Measurements from ENCODE around the gene DHX29. TPM values are rescaled to one million over a fixed set of nuclear protein-coding genes. Genes with fewer than 3 reads are reported as not detected.

DHX29 gene
- total RNA-seq, 2 experiments from 2014 or later = 11.6 to 13.7 TPM

GRCh38 chr5:55276771-55277170 is 30.7 kb downstream of the DHX29 start:
- intact Hi-C loops (cut with micrococcal nuclease) = no loop called here
- ATAC-seq (no peak), DNase-seq (no peak)
- ChIA-PET POLR2A (no interaction called here), CTCF (no interaction called here)
- Mint-ChIP-seq H3K4me3 (no peak overlapping the region), H3K27me3 (no peaks in the 10 kb centered on the region), H3K27ac (no peak overlapping the region), H3K4me1 (ENCODE audit: low read depth) (no peaks in the 10 kb centered on the region), H3K36me3 (ENCODE audit: low read depth) (peaks cover 40% of the 10 kb centered on the region), H3K9me3 (no peaks in the 10 kb centered on the region)
- no peak for TF ChIP-seq CTCF (IDR thresholded peaks at IDR 0.05)

GRCh38 chr5:55258339-55258738 is 49.2 kb downstream of the DHX29 start:
- TF ChIP-seq CTCF (IDR thresholded peaks at IDR 0.05) = no peak
- H3K9me3 Mint-ChIP-seq = no peaks in the 10 kb centered on the region
- ATAC-seq = no peak
- POLR2A ChIA-PET = interaction anchor here (0.9 kb wide), 1 partner anchor 10 kb away, joined by 3 read pairs; no protein-coding TSS in a partner anchor
- H3K4me3 Mint-ChIP-seq = no peak overlapping the region
- H3K4me1 Mint-ChIP-seq (ENCODE audit: low read depth) = peaks cover 2% of the 10 kb centered on the region
- intact Hi-C loops (cut with micrococcal nuclease) = no loop called here
- H3K27ac Mint-ChIP-seq = no peak overlapping the region
- H3K36me3 Mint-ChIP-seq (ENCODE audit: low read depth) = peaks cover 17% of the 10 kb centered on the region
- no peak for DNase-seq
- CTCF ChIA-PET = interaction anchor here (1.7 kb wide), 1 partner anchor 32 kb away, joined by 5 read pairs; no protein-coding TSS in a partner anchor
- no peaks in the 10 kb centered on the region for H3K27me3 Mint-ChIP-seq

GRCh38 chr5:55254802-55255201 is 52.7 kb downstream of the DHX29 start:
- ATAC-seq (peak; percentile 42), DNase-seq (no peak)
- Mint-ChIP-seq H3K4me3 (no peak overlapping the region), H3K36me3 (ENCODE audit: low read depth) (peaks cover 9% of the 10 kb centered on the region), H3K9me3 (no peaks in the 10 kb centered on the region), H3K27me3 (peaks cover 1% of the 10 kb centered on the region), H3K27ac (no peak overlapping the region), H3K4me1 (ENCODE audit: low read depth) (peaks cover 2% of the 10 kb centered on the region)
- CTCF ChIA-PET = no interaction called here
- POLR2A ChIA-PET = no interaction called here
- intact Hi-C loops (cut with micrococcal nuclease) = no loop called here
- no peak for TF ChIP-seq CTCF (IDR thresholded peaks at IDR 0.05)

- H3K27me3 Mint-ChIP-seq = peaks cover 1% of the 10 kb centered on the region
- ATAC-seq (no peak), DNase-seq (no peak)
- ChIA-PET CTCF (no interaction called here), POLR2A (interaction anchor here (1.4 kb wide), 1 partner anchor 77 kb away, joined by 3 read pairs; the partner anchor contains the start of gene CDC20B)
- peaks cover 11% of the 10 kb centered on the region for H3K9me3 Mint-ChIP-seq
- peaks cover 2% of the 10 kb centered on the region for H3K4me1 Mint-ChIP-seq (ENCODE audit: low read depth)
- no peak overlapping the region for H3K4me3 Mint-ChIP-seq
- no peaks in the 10 kb centered on the region for H3K36me3 Mint-ChIP-seq (ENCODE audit: low read depth)
- intact Hi-C loops (cut with micrococcal nuclease) = no loop called here
- TF ChIP-seq CTCF (IDR thresholded peaks at IDR 0.05) = no peak
- no peak overlapping the region for H3K27ac Mint-ChIP-seq
Measured at GRCh38 chr5:55250064-55250463, 57.4 kb downstream of the DHX29 start.

GRCh38 chr5:55241746-55242145 is 65.7 kb downstream of the DHX29 start:
- POLR2A ChIA-PET = no interaction called here

More at GRCh38 chr5:55241746-55242145, 65.7 kb downstream of the DHX29 start:
- intact Hi-C loops (cut with micrococcal nuclease) = no loop called here
- H3K27me3 Mint-ChIP-seq = peaks cover 17% of the 10 kb centered on the region
- H3K9me3 Mint-ChIP-seq = no peaks in the 10 kb centered on the region
- H3K36me3 Mint-ChIP-seq (ENCODE audit: low read depth) = no peaks in the 10 kb centered on the region
- TF ChIP-seq CTCF (IDR thresholded peaks at IDR 0.05) = no peak
- H3K4me3 Mint-ChIP-seq = no peak overlapping the region
- DNase-seq (no peak), ATAC-seq (no peak)
- CTCF ChIA-PET = interaction anchor here (0.9 kb wide), 1 partner anchor 297 kb away, joined by 3 read pairs; no protein-coding TSS in a partner anchor
- no peaks in the 10 kb centered on the region for H3K4me1 Mint-ChIP-seq (ENCODE audit: low read depth)
- no peak overlapping the region for H3K27ac Mint-ChIP-seq
